Heart left ventricle (tissue), 16 donors: ENCODE data around the gene POU4F3. TPM values are rescaled to one million over a fixed set of nuclear protein-coding genes. Genes with fewer than 3 reads are reported as not detected.

ENCODE experiments used
- ATAC-seq, 4 donors: fragments of 200-7000 bp; cut with Tn5 transposase; one replicate each; pipeline ENCODE4 v1.9.1; 2020 to 2022; ENCODE audit warnings: moderate library complexity in 4 of 4, mild to moderate bottlenecking in 3 of 4, moderate number of reproducible peaks in 1 of 4
- DNase-seq, 5 donors: peaks; one replicate each; pipeline ENCODE4 v3.0.0-alpha.2; 2020
- H3K27ac ChIP-seq, 12 donors: fragments of 200-600 bp; sonication (generic) in 4 of 12; one replicate each; pipeline versions ENCODE4 v1.5.0 to v1.8.0; 2016 to 2022; ENCODE audit warnings: mild to moderate bottlenecking in 2 of 12
- H3K27me3 ChIP-seq, 9 donors: fragments of 200-600 bp; sonication (generic) in 2 of 9; one replicate each; pipeline versions ENCODE4 v1.5.1 to v1.8.0; 2016 to 2022; ENCODE audit warnings: mild to moderate bottlenecking in 3 of 9
- H3K36me3 ChIP-seq, 9 donors: fragments of 200-600 bp; sonication (generic) in 2 of 9; one replicate each; pipeline versions ENCODE4 v1.5.0 to v1.8.0; 2018 to 2022; ENCODE audit warnings: mild to moderate bottlenecking in 2 of 9
- H3K4me1 ChIP-seq, 12 donors: fragments of 200-600 bp; sonication (generic) in 4 of 12; one replicate each; pipeline versions ENCODE4 v1.5.0 to v1.8.0; 2016 to 2022; ENCODE audit warnings: mild to moderate bottlenecking in 3 of 12
- H3K4me3 ChIP-seq, 12 donors: fragments of 200-600 bp; sonication (generic) in 4 of 12; one replicate each; pipeline versions ENCODE4 v1.5.0 to v1.8.0; 2017 to 2022; ENCODE audit warnings: mild to moderate bottlenecking in 9 of 12, moderate library complexity in 4 of 12
- H3K9me3 ChIP-seq, 12 donors: fragments of 200-600 bp; sonication (generic) in 4 of 12; one replicate each; pipeline versions ENCODE4 v1.5.0 to v1.8.0; 2016 to 2022; ENCODE audit warnings: mild to moderate bottlenecking in 1 of 12
- CTCF ChIP-seq, 12 donors: fragments of 200-600 bp; sonication (generic) in 4 of 12; IDR thresholded peaks; one replicate each; pipeline versions ENCODE4 v1.5.0 to v1.8.0; 2018 to 2022; ENCODE audit warnings: antibody characterized with exemption in 12 of 12, mild to moderate bottlenecking in 5 of 12
- POLR2A ChIP-seq, 2 donors: fragments of 450-650 bp; IDR thresholded peaks; one replicate each; pipeline ENCODE4 v1.6.1; 2017; ENCODE audit warnings: antibody characterized with exemption in 2 of 2, mild to moderate bottlenecking in 2 of 2, moderate library complexity in 2 of 2
- WGBS, 4 donors: extraction: QIAGEN DNeasy Blood & Tissue Kit in 2 of 4; methylation state at CpG; one replicate each; pipeline versions ENCODE4 v1.1.5 to v1.1.7; 2013 to 2018; 5-methylcytosine and 5-hydroxymethylcytosine counted together
- intact Hi-C, 10 donors: fragments of 100-400 bp; cut with DNase I; formaldehyde crosslinking; loops; one replicate each; pipeline versions ENCODE4 v1.11.1 to v1.14.2; 2022
- polyA plus RNA-seq, 2 donors: library from polyadenylated mRNA; stranded (reverse); fragments of 200-250 nt; gene quantifications; one replicate each; pipeline ENCODE4 v1.2.3, GENCODE V29; 2013
- total RNA-seq, 9 donors: library from RNA; depleted of rRNA in 2 of 9; stranded (reverse); fragments of >200 nt in 2 of 9; fragmentation: NEBNext Ultra II Directional in 3 of 9; extraction: Animal tissue kit (Norgen Biotek cat#: 25700) in 3 of 9; gene quantifications; one replicate each; pipeline versions ENCODE4 v1.1.0 to v1.2.4, GENCODE V29; 2016 to 2023
- donor health status: ischemic (EF 13 %, LVEDD 7.1; RV severe dilation, severe dysfunction).
- donor health status: healthy with polysubstance abuse.
- donor health status: DM: no; HTN: yes; CAD: no.
- donor health status: DM: no; HTN: no; CAD: no.
- donor health status: ischemic (EF 25% LVEDD 6.9; RV normal size, moderate dysfunction).
- donor health status: ischemic (EF 25% LVEDD 5.7; RV mildly dilated, moderate dysfunction).
- donor health status: healthy.
- donor health status: DM: yes; HTN: yes; CAD: no.
- donor health status: ischemic (EF 35%, LVEDD 5.7; RV mildly dilated, moderate dysfunction).
- donor health status: nonischemic (EF 11% LVEDD 7.7; RV severe dilation, severe dysfunction).
- donor health status: DM: yes; HTN: yes; CAD: no.
- donor health status: PGD.
- donor health status: ischemic (EF 29% LVEDD 5.4; RV normal size, mild dysfunction).
- donor health status: nonischemic (EF 23%, LVEDD 6.1; RV moderate dilation, normal function).

Gene POU4F3
- total and polyA plus RNA-seq, 11 donors: 0.04 to 0.10 TPM; not detected in 9

GRCh38 chr5:146376821-146377220, 38.2 kb downstream of the POU4F3 start:
- TF ChIP-seq CTCF (IDR thresholded peaks at IDR 0.05) (no peak), POLR2A (IDR thresholded peaks at IDR 0.05) (no peak)

GRCh38 chr5:146378986-146379385, 40.3 kb downstream of the POU4F3 start:
- intact Hi-C loops: no loop called here
- no peaks in the 10 kb centered on the region for H3K4me1 ChIP-seq

More at GRCh38 chr5:146376821-146377220, 38.2 kb downstream of the POU4F3 start:
- intact Hi-C loops: no loop called here
- 68 to 90% (median 73%) methylated on average over 2 of the region's 2 CpGs for WGBS, 4 donors
- no peak for ATAC-seq
- Histone ChIP-seq H3K36me3 (no peaks in the 10 kb centered on the region), H3K27me3 (peaks cover 0 to 20% (median 0%) of the 10 kb centered on the region in 9 donors), H3K4me3 (no peak overlapping the region), H3K4me1 (no peaks in the 10 kb centered on the region), H3K27ac (no peak overlapping the region), H3K9me3 (peaks cover 0 to 6% (median 0%) of the 10 kb centered on the region in 12 donors)
- no peak for DNase-seq

GRCh38 chr5:146380714-146381113, 42.1 kb downstream of the POU4F3 start:
- no peaks in the 10 kb centered on the region for H3K36me3 ChIP-seq
- H3K27me3 ChIP-seq: peaks cover 0 to 20% (median 0%) of the 10 kb centered on the region in 9 donors
- no peak for DNase-seq
- no peak for ATAC-seq
- peaks cover 0 to 6% (median 0%) of the 10 kb centered on the region in 12 donors for H3K9me3 ChIP-seq
- 82 to 87% (median 84%) methylated on average over 2 of the region's 2 CpGs for WGBS, 4 donors
- TF ChIP-seq POLR2A (IDR thresholded peaks at IDR 0.05) (no peak), CTCF (IDR thresholded peaks at IDR 0.05) (no peak)
- no peak overlapping the region for H3K27ac ChIP-seq
- intact Hi-C loops: no loop called here
- H3K4me1 ChIP-seq: no peaks in the 10 kb centered on the region
- no peak overlapping the region for H3K4me3 ChIP-seq

More at GRCh38 chr5:146378986-146379385, 40.3 kb downstream of the POU4F3 start:
- DNase-seq: no peak
- no peak overlapping the region for H3K4me3 ChIP-seq
- peaks cover 0 to 6% (median 0%) of the 10 kb centered on the region in 12 donors for H3K9me3 ChIP-seq
- ATAC-seq: no peak
- no peak for TF ChIP-seq CTCF (IDR thresholded peaks at IDR 0.05)
- TF ChIP-seq POLR2A (IDR thresholded peaks at IDR 0.05): no peak
- 18 to 31% (median 21%) methylated on average over 25 of the region's 25 CpGs for WGBS, 4 donors
- no peak overlapping the region for H3K27ac ChIP-seq
- peaks cover 0 to 20% (median 0%) of the 10 kb centered on the region in 9 donors for H3K27me3 ChIP-seq
- H3K36me3 ChIP-seq: no peaks in the 10 kb centered on the region

GRCh38 chr5:146388386-146388785, 49.7 kb downstream of the POU4F3 start:
- H3K27ac ChIP-seq: no peak overlapping the region
- intact Hi-C loops: no loop called here
- no peak overlapping the region for H3K4me3 ChIP-seq
- H3K36me3 ChIP-seq: no peaks in the 10 kb centered on the region
- H3K9me3 ChIP-seq: no peaks in the 10 kb centered on the region
- no peaks in the 10 kb centered on the region for H3K4me1 ChIP-seq
- TF ChIP-seq POLR2A (IDR thresholded peaks at IDR 0.05) (no peak), CTCF (IDR thresholded peaks at IDR 0.05) (no peak)
- ATAC-seq (no peak), DNase-seq (no peak)
- H3K27me3 ChIP-seq: peaks cover 0 to 17% (median 0%) of the 10 kb centered on the region in 9 donors
- 33 to 52% (median 40%) methylated on average over 2 of the region's 2 CpGs for WGBS, 4 donors
